Middle frontal gyrus (tissue), 1 donor: ENCODE data around the gene PROSER2.

Experiments
- DNase-seq: peaks from one replicate; pipeline ENCODE4 v3.0.0-alpha.2; 2015; ENCODE audit warnings: low spot score; ENCODE audit errors: extremely low spot score

The PROSER2 gene

GRCh38 chr10:11799736-11800080 lies 23.4 kb upstream of the PROSER2 start:
- DNase-seq: no peak

- no peak for DNase-seq
Observed at GRCh38 chr10:11804336-11804735, 18.8 kb upstream of the PROSER2 start.

GRCh38 chr10:11805792-11806191 lies 17.4 kb upstream of the PROSER2 start:
- no peak for DNase-seq

- DNase-seq: no peak
Observed at GRCh38 chr10:11806706-11807105, 16.4 kb upstream of the PROSER2 start.

GRCh38 chr10:11808808-11809207 lies 14.3 kb upstream of the PROSER2 start:
- no peak for DNase-seq

- DNase-seq: no peak
Observed at GRCh38 chr10:11810313-11810766, 12.8 kb upstream of the PROSER2 start.

GRCh38 chr10:11810973-11811372 lies 12.2 kb upstream of the PROSER2 start:
- DNase-seq: no peak

- DNase-seq: no peak
Observed at GRCh38 chr10:11813177-11813576, 10.0 kb upstream of the PROSER2 start.

GRCh38 chr10:11813855-11814567 lies 9.1 kb upstream of the PROSER2 start:
- DNase-seq: no peak

GRCh38 chr10:11819027-11819426 lies 4.1 kb upstream of the PROSER2 start:
- no peak for DNase-seq

- DNase-seq: no peak
Observed at GRCh38 chr10:11822026-11822756, 965 bp upstream of the PROSER2 start.

GRCh38 chr10:11822809-11823121 lies 391 bp upstream of the PROSER2 start:
- no peak for DNase-seq

- no peak for DNase-seq
Observed at GRCh38 chr10:11823989-11824346, 812 bp downstream of the PROSER2 start.

GRCh38 chr10:11824376-11824775 lies 1.2 kb downstream of the PROSER2 start:
- no peak for DNase-seq

- DNase-seq: no peak
Observed at GRCh38 chr10:11824825-11825224, 1.7 kb downstream of the PROSER2 start.

- no peak for DNase-seq
Observed at GRCh38 chr10:11825796-11826414, 2.7 kb downstream of the PROSER2 start.

GRCh38 chr10:11827006-11827405 lies 3.9 kb downstream of the PROSER2 start:
- no peak for DNase-seq

- no peak for DNase-seq
Observed at GRCh38 chr10:11827414-11827813, 4.3 kb downstream of the PROSER2 start.

- no peak for DNase-seq
Observed at GRCh38 chr10:11828682-11829284, 5.6 kb downstream of the PROSER2 start.

GRCh38 chr10:11830836-11831519 lies 7.8 kb downstream of the PROSER2 start:
- DNase-seq: no peak

- DNase-seq: no peak
Observed at GRCh38 chr10:11831520-11831951, 8.4 kb downstream of the PROSER2 start.

- no peak for DNase-seq
Observed at GRCh38 chr10:11832042-11832441, 8.9 kb downstream of the PROSER2 start.
